Amygdala (tissue), 56 donors: ENCODE measurements around the gene CCDC116.
A peak's percentile ranks its signal among the peaks of the same experiment; 100 is the strongest.
"Not testable (repeated sequence)": the region's sequence is repeated elsewhere in the genome, so short reads cannot be mapped to it uniquely, and the experiment has no call there.

Experiments used
- DNase-seq, 56 donors: peaks; one replicate each; lab custom pipeline; 2025; lab: John Stamatoyannopoulos, UW

Gene CCDC116

DNA sequence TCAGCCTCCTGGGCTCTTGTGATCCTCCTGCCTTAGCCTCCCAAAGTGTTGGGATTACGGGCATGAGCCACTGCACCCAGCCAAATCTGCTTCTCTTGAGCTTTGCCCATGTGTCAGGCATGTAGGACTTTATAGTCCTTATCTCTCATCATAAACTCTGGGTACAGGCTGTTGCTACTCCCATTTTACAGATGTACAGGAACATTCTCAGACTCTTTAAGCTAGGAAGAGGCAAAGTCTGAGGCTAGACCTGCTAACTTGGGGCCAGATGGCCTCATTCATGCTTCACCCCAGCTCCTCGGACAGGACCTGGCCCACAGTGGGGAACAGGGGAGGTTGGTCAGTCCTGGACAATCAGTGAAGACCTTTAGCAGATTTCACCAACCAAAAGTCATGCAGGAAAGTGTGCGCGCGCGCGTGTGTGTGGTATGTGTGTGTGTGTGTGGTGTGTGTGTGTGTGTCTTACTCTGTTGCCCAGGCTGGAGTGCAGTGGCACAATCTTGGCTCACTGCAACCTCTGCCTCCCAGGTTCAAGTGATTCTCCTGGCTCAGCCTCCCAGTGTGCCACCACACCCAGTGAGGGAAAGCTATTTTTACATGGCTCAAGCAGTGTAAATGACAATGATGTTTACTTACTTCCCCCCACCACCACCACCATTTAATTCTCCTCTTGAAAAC lies 26.5 kb upstream of the CCDC116 start:
- DNase-seq, result no peak

DNA sequence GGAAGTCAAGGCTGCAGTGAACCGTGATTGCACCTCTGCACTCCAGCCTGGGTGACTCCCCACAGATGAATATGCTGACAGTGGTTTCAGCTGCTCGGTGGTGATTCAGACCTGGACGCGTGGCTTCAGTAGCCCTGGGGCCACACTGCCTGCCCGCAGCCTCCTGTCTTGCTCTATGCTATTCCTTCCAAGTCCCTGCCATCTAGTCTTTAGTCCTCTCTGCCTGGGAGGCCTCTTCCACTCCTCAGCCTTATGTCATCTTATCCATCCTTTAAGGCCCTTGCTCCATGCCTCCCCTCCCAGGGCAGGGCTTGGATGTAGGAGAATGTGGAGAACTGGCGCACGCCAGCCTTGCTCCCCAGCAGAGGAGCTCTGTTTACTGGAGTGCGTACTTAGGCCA lies 25.8 kb upstream of the CCDC116 start:
- no peak for DNase-seq

DNA sequence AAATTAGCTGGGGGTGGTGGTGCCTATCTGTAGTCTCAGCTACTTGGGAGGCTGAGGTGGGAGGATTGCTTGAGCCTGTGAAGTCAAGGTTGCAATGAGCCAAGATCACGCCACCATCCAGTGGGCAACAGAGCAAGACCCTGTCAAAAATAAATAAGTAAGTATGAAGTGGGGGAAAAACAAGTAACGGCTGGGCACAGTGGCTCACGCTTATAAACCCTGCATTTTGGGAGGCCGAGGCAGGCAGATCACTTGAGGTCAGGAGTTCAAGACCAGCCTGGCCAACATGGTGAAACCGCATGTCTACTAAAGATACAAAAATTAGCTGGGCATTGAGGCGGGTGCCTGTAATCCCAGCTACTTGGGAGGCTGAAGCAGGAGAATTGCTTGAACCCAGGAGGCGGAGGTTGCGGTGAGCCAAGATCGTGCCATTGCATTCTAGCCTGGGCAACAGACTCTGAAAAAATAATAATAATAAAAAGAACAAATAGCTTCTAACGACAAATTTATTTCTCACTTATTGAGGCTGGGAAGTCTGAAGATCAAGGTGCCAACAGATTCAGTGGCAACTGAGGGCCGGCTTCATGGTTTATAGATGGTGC lies 22.9 kb upstream of the CCDC116 start:
- DNase-seq, result not testable (repeated sequence)

DNA sequence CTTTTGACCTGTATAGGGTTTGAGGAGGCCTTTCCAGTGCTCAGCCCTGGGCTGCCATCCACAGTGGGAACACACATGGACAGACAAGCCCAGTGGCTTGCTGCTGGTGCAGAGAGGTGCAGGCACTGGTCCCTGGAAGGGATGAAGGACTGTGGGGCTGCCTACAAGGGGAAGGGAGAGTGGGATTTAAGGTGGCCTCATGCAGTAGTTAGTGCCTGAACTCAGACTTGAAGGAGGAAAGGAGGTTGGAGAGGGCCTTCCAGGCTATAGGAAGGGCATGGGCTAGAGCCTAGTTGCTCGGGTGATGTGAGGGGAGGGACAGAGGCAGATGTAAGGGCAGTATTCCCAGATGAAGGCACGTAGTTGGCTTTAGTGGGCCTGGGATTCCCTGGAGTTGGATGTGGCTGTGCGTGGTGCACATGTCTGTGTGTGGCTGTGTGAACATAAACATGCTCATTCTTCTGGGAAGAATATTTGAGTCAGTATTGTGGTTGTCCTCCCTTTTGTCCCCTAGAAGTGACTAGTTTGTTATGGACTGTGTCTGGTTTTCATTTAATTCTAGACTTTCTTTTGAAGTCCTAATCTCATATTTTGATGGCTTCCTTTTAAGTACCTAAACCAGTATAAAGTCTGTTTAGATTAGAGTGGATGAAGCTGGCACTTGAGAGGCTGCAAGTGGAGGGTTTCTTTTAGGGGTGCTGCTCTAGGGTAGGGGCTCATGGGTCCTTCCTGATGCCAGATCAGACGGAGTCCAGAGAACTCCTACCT lies 21.2 kb upstream of the CCDC116 start:
- no peak for DNase-seq

DNA sequence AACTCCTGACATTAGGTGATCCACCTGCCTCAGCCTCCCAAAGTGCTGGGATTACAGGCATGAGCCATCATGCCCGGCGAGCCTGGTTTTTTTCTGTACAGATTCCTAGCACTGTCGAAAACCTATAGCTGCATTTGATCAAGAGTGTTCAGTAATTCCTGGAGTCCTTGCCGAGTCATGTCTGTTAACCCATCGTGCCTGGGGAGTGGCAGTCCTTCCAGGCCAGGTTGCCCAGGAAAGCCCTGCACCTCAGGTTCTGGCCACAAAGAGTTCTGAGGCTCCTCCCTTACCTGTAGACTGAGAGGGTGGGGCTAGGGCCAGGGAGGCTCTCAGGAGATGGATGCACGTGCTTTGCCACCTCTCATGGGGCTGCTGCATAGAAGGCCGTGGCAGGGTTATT lies 19.7 kb upstream of the CCDC116 start:
- DNase-seq, result no peak

DNA sequence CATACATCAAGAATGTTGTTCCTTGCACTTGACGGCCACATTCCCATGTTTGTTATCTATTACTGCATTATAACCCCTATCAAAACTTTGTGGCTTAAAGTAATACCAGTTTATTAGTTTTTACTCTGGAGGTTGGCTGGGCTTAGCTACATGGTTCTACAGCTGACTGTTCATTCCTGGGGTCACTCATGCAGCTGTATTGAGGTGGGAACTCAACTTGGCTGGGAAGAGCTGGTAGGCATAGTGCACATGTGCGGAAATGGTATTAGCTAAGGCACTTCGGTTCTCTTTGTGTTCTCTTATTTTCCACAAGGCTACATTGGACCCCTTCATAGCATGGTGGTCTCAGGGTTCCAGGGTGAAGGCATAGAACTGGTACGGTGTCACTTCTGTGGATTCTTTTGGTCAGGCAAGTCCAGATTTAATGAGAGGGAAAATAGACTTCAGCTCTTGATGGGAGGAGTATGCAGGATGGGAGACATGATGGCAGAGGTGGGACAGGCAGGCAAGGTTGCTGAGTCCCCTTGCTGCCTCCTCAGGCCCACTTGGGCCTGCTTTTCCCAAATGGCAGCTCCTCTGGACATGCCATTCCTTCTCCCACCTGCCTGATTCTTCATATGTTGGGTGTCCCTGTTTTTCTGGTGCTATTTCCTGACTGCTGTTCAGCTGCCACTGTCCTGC lies 18.9 kb upstream of the CCDC116 start:
- DNase-seq, result no peak

DNA sequence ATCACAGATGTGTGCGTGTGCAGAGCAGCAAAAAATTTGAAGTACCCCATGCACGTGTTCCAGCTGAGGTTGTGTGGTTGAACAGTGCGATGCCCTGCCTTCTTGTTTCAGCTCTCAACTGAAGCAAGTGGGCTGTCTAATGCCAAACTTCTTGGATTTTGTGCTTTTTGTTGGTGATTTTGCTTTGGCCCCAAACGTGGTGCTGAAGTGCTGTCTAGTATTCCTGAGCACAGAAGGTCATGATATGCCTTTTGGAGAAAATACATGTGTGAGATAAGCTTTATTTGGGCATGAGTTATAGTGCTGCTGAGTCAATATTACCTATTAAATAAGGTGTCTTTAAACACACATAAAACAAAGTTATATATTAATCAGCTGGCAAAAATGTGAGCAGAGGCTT lies 16.8 kb upstream of the CCDC116 start:
- no peak for DNase-seq

DNA sequence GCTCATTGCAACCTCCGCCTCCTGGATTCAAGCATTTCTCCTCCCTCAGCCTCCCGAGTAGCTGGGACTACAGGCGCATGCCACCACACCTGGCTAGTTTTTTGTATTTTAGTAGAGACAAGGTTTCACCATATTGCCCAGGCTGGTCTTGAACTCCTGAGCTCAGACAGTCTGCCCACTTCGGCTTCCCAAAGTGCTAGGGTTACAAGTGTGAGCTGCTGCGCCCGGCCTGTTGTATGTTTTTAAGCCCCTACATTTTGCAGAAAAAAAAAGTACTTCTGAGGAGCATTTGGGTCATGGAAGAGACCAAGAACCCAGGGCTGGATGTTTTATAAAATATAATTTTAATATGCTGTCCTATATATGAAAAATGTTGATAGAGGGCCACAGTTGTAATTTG lies 15.2 kb upstream of the CCDC116 start:
- not testable (repeated sequence) for DNase-seq

DNA sequence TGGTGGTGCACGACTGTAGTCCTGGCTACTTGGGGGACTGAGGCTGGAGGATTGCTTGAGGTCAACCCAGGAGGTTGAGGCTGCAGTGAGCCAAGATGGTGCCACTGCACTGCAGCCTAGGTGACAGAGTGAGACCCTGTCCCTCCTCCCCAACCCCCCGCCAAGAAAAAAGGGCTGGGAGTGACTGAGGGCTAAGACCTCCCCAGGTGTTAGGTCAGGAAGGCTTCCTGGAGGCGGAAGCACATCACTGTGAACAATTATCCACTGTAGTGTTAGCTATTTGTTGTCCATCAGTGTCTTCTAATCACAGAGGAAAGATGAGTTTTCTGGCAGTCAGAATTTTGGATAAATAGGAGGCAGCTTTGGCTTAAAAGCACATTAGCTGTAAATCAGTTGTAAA lies 11.5 kb upstream of the CCDC116 start:
- DNase-seq, result no peak

DNA sequence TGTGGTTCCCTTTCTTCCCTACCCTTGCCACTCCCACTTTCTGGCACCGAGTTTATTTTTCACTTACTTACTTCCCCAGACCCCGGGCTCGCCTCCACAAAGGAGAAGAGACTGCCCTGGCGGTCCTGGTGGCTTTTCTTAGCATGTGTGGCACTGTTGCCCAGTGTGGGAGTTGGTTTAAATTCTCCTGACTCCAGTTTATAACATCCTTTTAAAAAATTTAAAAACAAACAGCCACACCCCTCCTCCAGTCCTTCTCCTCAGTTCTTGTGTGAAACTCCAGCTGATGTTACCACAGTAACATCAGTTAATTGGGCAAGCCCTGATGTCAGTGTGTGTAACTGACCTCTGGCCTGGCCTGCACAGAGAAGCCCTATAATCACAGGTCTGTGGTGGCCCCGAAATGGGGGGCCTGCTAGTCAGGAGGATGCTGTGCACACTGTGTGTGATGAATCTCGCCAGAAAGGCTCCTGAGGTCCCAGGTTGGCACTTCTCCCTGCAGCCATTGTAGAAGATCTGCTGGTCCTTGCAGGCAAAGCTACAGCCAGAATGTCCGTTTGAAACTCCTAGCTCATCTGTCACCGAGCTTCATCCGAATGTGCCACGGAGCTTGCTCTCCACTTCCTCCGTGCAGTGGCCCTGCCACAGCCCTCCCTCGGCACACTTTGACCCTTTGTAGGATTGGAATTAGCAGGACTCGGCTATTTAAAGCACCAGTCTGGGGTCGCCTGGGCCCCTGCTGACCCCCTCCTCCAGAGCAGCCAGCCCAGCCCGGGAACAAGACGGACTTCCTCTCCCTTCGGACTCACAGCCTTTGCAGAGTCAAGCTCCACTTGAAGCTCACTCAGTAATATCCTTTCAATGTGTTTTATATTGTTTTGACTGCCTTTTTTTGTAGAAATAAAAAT lies 10.3 kb upstream of the CCDC116 start:
- peak in 5 of 56 donors; percentile 6 to 29 (median 8) for DNase-seq

DNA sequence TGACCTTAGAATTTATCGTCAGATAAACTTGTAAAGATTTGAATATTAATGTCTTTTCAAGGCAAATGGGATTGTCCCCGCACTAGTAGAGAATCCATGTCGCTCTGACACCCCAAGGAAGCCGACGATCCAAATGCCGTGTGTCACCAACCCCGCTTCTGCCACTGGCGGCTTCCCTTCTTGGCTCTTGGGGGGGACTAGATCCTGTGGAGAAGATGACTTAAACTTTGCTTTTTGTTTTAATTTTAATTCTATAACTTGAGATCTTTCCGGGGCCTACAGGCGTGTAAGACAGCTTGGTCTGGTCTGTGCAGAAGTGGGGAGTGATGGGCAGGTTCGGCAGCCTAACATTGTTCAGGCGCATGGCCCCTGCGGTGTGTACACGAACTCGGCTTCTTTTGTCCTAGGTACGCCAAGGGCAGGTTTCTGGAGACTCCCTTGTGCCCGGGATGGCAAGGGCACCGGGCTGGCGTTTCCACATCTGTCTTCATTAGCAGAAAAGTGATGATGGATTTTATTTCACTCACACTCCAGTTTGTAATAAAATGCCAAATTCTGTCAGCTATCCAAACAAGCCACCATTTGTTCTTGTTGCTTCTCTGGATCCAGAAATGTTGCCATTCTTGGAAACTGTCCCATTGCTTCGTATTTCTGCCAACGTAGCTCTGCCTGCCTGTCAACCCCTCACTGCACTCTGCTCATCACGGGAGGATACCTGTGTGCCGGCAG lies 9.5 kb upstream of the CCDC116 start:
- DNase-seq, result peak in 7 of 56 donors; percentile 25 to 60 (median 42)

DNA sequence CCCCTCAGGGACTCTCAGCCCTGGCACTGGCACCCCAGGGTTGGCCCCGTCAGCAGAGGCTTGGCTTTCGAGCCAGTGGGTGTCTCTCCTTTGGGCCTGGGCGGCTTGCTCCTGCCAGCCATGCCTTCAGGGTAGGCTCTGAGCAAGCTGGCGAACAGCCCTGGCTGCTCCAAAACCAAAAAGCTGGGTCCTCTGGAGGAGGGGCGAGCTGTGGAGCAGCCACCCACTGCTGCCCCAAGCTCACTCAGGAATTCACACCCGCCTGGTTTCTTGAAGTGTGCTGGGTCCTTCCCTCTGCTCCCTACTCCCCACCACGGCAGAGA lies 9.0 kb upstream of the CCDC116 start:
- peak in 32 of 56 donors; percentile 9 to 68 (median 34) for DNase-seq

DNA sequence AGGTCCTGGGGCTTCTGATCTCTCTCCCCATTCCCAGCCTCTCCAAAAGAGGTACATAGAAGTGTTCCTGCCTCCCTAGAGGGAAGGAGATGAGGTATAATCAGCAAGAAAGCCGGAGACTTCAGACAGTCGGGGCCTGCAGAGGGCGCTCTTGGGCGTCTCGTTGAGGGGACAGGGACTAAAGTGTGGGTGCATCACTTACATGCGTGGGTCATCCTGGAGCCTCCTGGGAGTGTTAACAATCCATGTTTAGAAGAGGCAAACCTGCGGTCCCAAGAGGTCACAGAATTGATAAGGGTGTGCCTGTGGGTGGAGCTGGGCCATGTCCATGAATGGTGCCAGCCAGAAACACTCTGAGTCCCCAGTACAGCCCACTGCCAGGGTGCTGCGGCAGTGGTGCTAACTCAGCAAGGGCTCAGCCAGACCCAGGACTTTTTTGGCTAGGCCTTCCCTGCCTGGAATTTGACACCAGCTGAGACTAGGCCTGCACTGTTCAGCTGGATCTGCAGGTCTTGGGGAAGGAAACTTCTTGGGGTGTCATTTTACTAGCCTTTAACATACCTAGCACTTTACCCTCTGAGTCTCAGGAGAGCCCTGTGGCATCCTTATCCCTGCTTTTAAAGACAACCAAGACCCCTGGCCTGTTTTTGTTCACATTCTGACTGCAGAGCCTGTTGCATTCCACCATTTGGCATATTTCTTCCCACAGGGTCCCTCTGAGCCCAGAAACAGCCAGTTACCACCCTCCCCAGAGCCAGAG lies 8.3 kb upstream of the CCDC116 start:
- peak in 13 of 56 donors; percentile 16 to 52 (median 31) for DNase-seq

DNA sequence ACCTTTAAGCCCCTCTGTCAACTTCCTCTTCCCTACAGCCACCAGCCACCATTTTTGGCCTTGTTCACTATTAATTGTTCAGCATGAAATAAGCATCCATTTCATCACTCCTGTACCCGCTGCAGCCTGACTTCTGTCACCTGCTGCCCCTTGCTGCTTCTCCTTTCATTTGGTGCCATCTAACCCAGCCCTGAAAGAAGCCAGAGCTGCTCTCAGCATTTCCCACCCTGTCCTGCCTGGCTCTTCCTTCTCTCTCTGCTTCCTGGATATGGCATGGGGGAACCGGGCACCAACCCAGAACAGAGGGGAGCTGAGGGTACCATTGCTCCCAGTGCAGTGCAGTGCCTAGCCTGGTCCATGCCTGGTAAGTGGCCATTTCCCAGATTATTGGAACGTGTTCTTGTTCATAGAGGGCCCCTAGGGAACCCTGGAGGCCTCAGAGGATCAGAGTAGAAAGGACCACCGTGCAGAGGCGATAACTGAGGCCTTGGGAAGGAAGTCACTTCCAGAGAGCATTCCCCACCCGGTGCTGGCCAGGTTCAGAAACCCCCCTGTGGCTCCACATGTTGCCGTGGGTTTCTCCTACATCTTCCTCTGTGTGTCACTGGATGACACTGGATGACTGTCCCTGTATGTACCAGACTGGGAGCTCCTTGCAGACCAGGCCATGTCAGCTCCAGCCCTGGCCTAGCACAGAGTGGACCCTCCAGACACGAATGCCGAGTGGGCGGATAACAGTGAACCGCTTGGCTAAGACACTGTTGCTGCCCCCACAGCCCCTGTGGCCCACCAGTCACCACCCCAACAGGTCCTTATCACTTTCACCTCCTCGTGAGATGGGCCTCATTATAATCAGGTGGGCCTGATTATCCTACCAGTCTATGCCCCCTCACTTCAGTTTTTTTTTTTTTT lies 7.4 kb upstream of the CCDC116 start:
- DNase-seq, result no peak

DNA sequence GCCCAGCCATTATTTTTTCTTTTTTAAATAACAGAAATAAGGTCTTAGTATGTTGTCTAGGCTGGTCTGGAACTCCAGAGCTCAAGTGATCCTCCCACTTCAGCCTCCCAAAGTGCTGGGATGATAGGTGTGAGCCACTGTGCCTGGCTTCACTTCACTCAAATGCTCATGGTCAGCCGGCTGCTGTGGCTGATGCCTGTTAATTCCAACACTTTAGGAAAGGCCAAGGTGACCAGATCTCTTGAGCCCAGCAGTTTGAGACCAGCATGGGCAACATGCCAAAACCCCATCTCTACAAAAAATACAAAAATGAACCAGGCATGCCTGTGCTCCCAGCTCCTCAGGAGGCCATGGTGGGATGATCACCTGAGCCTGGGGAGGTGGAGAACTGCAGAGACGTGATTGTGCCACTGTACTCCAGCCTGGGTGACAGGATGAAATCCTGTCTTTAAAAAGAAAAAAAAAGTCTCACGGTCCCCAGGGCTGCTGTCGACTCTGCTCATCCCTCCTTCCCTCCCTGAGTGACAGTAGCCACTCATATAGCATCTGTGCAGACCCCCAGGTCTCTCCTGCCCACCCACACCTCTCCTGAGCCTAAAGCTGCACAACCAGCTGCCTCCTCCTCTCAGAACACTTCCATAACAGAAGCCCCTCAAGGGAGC lies 6.4 kb upstream of the CCDC116 start:
- DNase-seq, result no peak

DNA sequence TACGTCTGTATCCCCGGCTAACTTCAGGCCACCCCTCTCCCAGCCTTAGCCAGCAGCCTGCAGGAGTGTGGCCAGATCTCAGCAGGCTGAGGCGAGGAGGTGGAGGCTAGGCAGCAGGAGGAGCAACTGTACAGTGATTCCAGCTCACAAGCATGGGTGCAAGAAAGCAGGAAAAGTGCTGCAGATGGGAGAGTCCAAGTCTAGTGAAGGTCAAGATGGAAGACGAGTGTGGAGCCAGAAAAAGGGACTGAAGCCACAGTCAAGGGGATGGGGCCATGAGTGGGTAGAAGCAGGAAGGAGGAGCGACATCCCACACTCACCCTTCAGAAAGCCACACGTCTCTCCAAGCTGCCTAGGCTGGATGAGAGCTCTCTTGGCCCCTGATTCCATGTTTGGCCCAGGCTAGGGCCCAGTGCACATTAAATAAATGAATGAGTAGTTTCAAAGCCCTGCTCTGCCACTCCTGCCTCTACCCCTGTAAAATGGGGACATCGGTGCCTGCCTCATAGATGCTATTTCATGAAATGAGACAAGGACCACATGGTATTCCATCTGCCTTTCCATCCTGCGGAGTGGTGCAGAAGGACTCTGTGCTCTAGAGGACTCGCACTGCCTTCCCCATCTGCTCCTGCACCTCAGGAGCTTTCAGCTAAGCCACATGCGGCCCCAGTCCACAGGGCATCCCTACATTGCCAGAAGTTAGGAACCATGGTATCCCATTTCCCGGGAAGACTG lies 5.7 kb upstream of the CCDC116 start:
- no peak for DNase-seq
